T-helper 1 cell (primary cell): Measurements from ENCODE around the gene AMER3.

Experiments used
- DNase-seq, 5 donors: peaks; one replicate each; pipeline ENCODE4 v3.0.0-alpha.2; 2012 to 2020

Gene AMER3

GRCh38 chr2:130756053-130756873, 923 bp downstream of the AMER3 start:
- no peak for DNase-seq

GRCh38 chr2:130756874-130757668, 1.7 kb downstream of the AMER3 start:
- no peak for DNase-seq

- DNase-seq, result no peak
Measured at GRCh38 chr2:130759906-130760753, 4.8 kb downstream of the AMER3 start.

- DNase-seq, result no peak
Measured at GRCh38 chr2:130760754-130761751, 5.7 kb downstream of the AMER3 start.

GRCh38 chr2:130762031-130762909, 6.9 kb downstream of the AMER3 start:
- DNase-seq, result no peak

- DNase-seq, result no peak
Measured at GRCh38 chr2:130762910-130763385, 7.6 kb downstream of the AMER3 start.

GRCh38 chr2:130763405-130763804, 8.1 kb downstream of the AMER3 start:
- no peak for DNase-seq

- no peak for DNase-seq
Measured at GRCh38 chr2:130764035-130764820, 8.9 kb downstream of the AMER3 start.

- DNase-seq, result no peak
Measured at GRCh38 chr2:130764821-130765115, 9.4 kb downstream of the AMER3 start.

GRCh38 chr2:130765464-130765863, 10.1 kb downstream of the AMER3 start:
- no peak for DNase-seq

- no peak for DNase-seq
Measured at GRCh38 chr2:130766037-130766436, 10.7 kb downstream of the AMER3 start.

GRCh38 chr2:130766711-130767407, 11.5 kb downstream of the AMER3 start:
- DNase-seq, result no peak

- no peak for DNase-seq
Measured at GRCh38 chr2:130767408-130767775, 12.1 kb downstream of the AMER3 start.

- DNase-seq, result no peak
Measured at GRCh38 chr2:130768191-130768855, 13.0 kb downstream of the AMER3 start.

GRCh38 chr2:130769343-130769907, 14.1 kb downstream of the AMER3 start:
- no peak for DNase-seq

- no peak for DNase-seq
Measured at GRCh38 chr2:130776550-130776949, 21.2 kb downstream of the AMER3 start.

GRCh38 chr2:130778781-130779180, 23.4 kb downstream of the AMER3 start:
- DNase-seq, result no peak

GRCh38 chr2:130785466-130786055, 30.2 kb downstream of the AMER3 start:
- no peak for DNase-seq
